K562 (cell line): ENCODE data around the gene INHBC. TPM values are rescaled to one million over a fixed set of nuclear protein-coding genes. Genes with fewer than 3 reads are reported as not detected.

Source experiments
- BCL6 ChIP-seq: fragments of 250-450 bp; sonication (Bioruptor Pico); IDR thresholded peaks from 2 replicates; pipeline ENCODE4 v1.4.0; 2020
- CTBP1 ChIP-seq: fragments of 450-650 bp; IDR thresholded peaks from 2 replicates; pipeline ENCODE4 v1.6.1; 2016; ENCODE audit warnings: borderline replicate concordance
- HCFC1 ChIP-seq: IDR thresholded peaks from 2 replicates; pipeline ENCODE4 v1.6.1; 2012; ENCODE audit warnings: low read depth, low read length, improper control_type of control experiment
- KDM1A ChIP-seq, 2 experiments: fragments of 450-650 bp; IDR thresholded peaks; 2 replicates each; pipeline ENCODE4 v1.6.1; 2016; ENCODE audit warnings: mild to moderate bottlenecking in 2 of 2
- NFXL1 ChIP-seq: fragments of 450-650 bp; formaldehyde crosslinking; IDR thresholded peaks from 2 replicates; pipeline ENCODE4 v1.4.0; 2021; ENCODE audit warnings: mild to moderate bottlenecking
- SMAD3 ChIP-seq: fragments of 450-650 bp; formaldehyde crosslinking; conservative IDR thresholded peaks from 2 replicates; pipeline ENCODE4 v1.4.0; 2020; ENCODE audit warnings: mild to moderate bottlenecking
- SMARCA5 ChIP-seq: fragments of 450-650 bp; IDR thresholded peaks from 2 replicates; pipeline ENCODE4 v1.6.1; 2016
- ZNF354B ChIP-seq: fragments of 250-450 bp; sonication (Bioruptor Pico); IDR thresholded peaks from 2 replicates; pipeline ENCODE4 v1.4.0; 2020
- ZZZ3 ChIP-seq: fragments of 450-650 bp; IDR thresholded peaks from 2 replicates; pipeline ENCODE4 v1.6.1; 2016; ENCODE audit warnings: antibody characterized with exemption, mild to moderate bottlenecking, moderate library complexity
- polyA plus RNA-seq, 8 experiments: library from polyadenylated mRNA; depleted of rRNA in 4 of 8; stranded (reverse) in 5 of 8; unstranded in 3 of 8; fragments of >200 nt; fragmentation: Nextera tagmentation in 2 of 8; fragmentation: Illumina TruSeq in 1 of 8; extraction: Ambion mirVana in 2 of 8; extraction: Trizol in 1 of 8; gene quantifications; 2 replicates each; pipeline versions ENCODE4 v1.2.1 to v1.2.3, GENCODE V29; 2011 to 2014; ENCODE audit warnings: inconsistent platforms in 1 of 8, missing spikeins in 1 of 8
- total RNA-seq, 7 experiments: library from RNA; depleted of rRNA in 6 of 7; stranded (reverse); fragments of >200 nt in 6 of 7; fragmentation: Illumina TruSeq in 2 of 7; extraction: Trizol in 2 of 7; gene quantifications; 2 replicates each; pipeline versions ENCODE4 v1.2.1 to v1.2.3, GENCODE V29; 2011 to 2021; ENCODE audit warnings: low replicate concordance in 1 of 7
- TF ChIP-seq, protein P1 (sequence below), 2 experiments: fragments of 450-650 bp in 1 of 2; sonication (generic) in 1 of 2; formaldehyde crosslinking in 1 of 2; IDR thresholded peaks; 2 replicates each; pipeline versions ENCODE4 v1.7.1 to v1.9.0; 2016 to 2022; ENCODE audit warnings: inconsistent platforms in 1 of 2, mild to moderate bottlenecking in 1 of 2, missing genetic modification reagents in 1 of 2
- TF ChIP-seq, protein P2 (sequence below): fragments of 450-650 bp; formaldehyde crosslinking; IDR thresholded peaks from 2 replicates; pipeline ENCODE4 v1.4.0; 2020; ENCODE audit warnings: mild to moderate bottlenecking, moderate library complexity
- TF ChIP-seq, protein P3 (sequence below), 2 experiments: fragments of 450-650 bp; conservative IDR thresholded peaks; 2 replicates each; pipeline ENCODE4 v1.6.1; 2017; ENCODE audit warnings: mild to moderate bottlenecking in 2 of 2, moderate library complexity in 2 of 2
- TF ChIP-seq, protein P4 (sequence below): fragments of 150-350 bp; conservative IDR thresholded peaks from 2 replicates; pipeline ENCODE4 v1.6.1; 2014; ENCODE audit warnings: low read length

Gene INHBC
- total and polyA plus RNA-seq, 9 of the 15 experiments (the other 6 are each of a cell fraction or from before 2014, with no cell fraction given) = 0.07 to 0.24 (median 0.15) TPM; not detected in 4

DNA sequence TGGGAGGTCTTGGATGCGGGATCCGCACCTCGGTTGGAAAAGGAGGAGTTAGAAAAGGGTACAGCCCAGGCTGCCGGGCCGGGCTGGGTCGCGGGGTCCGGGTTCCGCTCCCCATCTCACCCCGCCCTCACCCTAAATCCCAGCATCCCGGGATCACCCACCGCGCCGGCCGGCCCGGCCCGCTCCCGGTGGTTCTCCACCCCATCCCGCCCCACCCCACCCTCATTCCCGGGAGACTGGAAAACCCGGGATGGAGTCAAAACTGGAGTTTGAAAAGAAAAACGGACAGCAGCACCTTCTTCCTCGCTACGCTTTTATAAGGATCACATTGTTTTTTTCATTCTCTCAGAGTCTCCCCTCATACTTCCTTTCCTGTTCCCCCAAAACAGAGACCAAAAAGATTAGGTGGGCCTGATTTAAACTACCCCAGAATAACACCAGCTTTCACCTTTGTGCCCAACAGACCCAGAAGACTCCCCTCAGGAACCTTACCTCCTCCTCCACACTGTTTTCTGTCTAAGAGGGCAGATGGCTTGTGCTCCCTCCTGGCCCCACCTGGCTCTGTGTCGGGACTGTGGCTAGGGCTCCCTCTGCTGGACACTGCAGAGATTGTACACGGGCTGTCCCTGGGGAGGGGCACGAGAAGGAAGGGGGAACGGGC lies 27.8 kb downstream of the INHBC start (continued):
- TF ChIP-seq, protein P1, sequence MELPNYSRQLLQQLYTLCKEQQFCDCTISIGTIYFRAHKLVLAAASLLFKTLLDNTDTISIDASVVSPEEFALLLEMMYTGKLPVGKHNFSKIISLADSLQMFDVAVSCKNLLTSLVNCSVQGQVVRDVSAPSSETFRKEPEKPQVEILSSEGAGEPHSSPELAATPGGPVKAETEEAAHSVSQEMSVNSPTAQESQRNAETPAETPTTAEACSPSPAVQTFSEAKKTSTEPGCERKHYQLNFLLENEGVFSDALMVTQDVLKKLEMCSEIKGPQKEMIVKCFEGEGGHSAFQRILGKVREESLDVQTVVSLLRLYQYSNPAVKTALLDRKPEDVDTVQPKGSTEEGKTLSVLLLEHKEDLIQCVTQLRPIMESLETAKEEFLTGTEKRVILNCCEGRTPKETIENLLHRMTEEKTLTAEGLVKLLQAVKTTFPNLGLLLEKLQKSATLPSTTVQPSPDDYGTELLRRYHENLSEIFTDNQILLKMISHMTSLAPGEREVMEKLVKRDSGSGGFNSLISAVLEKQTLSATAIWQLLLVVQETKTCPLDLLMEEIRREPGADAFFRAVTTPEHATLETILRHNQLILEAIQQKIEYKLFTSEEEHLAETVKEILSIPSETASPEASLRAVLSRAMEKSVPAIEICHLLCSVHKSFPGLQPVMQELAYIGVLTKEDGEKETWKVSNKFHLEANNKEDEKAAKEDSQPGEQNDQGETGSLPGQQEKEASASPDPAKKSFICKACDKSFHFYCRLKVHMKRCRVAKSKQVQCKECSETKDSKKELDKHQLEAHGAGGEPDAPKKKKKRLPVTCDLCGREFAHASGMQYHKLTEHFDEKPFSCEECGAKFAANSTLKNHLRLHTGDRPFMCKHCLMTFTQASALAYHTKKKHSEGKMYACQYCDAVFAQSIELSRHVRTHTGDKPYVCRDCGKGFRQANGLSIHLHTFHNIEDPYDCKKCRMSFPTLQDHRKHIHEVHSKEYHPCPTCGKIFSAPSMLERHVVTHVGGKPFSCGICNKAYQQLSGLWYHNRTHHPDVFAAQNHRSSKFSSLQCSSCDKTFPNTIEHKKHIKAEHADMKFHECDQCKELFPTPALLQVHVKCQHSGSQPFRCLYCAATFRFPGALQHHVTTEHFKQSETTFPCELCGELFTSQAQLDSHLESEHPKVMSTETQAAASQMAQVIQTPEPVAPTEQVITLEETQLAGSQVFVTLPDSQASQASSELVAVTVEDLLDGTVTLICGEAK (IDR thresholded peaks at IDR 0.05) = peak; percentile 51; the same call in 1 of the 2 replicates
- TF ChIP-seq, protein P1 (CRISPR knock-in tag; IDR thresholded peaks at IDR 0.05) = no peak
- TF ChIP-seq, protein P2, sequence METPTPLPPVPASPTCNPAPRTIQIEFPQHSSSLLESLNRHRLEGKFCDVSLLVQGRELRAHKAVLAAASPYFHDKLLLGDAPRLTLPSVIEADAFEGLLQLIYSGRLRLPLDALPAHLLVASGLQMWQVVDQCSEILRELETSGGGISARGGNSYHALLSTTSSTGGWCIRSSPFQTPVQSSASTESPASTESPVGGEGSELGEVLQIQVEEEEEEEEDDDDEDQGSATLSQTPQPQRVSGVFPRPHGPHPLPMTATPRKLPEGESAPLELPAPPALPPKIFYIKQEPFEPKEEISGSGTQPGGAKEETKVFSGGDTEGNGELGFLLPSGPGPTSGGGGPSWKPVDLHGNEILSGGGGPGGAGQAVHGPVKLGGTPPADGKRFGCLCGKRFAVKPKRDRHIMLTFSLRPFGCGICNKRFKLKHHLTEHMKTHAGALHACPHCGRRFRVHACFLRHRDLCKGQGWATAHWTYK (CRISPR knock-in tag) = no peak
- TF ChIP-seq SMARCA5 (no peak), SMAD3 (CRISPR knock-in tag) (no peak), CTBP1 (peak; percentile 84), ZNF354B (CRISPR knock-in tag) (no peak), ZZZ3 (no peak), KDM1A (IDR thresholded peaks at IDR 0.05) (peak; percentile 38 to 73; a peak in 3 of 4 replicates), HCFC1 (peak; percentile 38; the same call in 1 of the 2 replicates), NFXL1 (no peak), BCL6 (CRISPR knock-in tag) (no peak)
- TF ChIP-seq, protein P3, sequence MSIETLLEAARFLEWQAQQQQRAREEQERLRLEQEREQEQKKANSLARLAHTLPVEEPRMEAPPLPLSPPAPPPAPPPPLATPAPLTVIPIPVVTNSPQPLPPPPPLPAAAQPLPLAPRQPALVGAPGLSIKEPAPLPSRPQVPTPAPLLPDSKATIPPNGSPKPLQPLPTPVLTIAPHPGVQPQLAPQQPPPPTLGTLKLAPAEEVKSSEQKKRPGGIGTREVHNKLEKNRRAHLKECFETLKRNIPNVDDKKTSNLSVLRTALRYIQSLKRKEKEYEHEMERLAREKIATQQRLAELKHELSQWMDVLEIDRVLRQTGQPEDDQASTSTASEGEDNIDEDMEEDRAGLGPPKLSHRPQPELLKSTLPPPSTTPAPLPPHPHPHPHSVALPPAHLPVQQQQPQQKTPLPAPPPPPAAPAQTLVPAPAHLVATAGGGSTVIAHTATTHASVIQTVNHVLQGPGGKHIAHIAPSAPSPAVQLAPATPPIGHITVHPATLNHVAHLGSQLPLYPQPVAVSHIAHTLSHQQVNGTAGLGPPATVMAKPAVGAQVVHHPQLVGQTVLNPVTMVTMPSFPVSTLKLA (conservative IDR thresholded peaks at IDR 0.05) = peak; percentile 80 to 86
- TF ChIP-seq, protein P4, sequence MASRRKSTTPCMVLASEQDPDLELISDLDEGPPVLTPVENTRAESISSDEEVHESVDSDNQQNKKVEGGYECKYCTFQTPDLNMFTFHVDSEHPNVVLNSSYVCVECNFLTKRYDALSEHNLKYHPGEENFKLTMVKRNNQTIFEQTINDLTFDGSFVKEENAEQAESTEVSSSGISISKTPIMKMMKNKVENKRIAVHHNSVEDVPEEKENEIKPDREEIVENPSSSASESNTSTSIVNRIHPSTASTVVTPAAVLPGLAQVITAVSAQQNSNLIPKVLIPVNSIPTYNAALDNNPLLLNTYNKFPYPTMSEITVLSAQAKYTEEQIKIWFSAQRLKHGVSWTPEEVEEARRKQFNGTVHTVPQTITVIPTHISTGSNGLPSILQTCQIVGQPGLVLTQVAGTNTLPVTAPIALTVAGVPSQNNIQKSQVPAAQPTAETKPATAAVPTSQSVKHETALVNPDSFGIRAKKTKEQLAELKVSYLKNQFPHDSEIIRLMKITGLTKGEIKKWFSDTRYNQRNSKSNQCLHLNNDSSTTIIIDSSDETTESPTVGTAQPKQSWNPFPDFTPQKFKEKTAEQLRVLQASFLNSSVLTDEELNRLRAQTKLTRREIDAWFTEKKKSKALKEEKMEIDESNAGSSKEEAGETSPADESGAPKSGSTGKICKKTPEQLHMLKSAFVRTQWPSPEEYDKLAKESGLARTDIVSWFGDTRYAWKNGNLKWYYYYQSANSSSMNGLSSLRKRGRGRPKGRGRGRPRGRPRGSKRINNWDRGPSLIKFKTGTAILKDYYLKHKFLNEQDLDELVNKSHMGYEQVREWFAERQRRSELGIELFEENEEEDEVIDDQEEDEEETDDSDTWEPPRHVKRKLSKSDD = 0 out of 2 replicates have a peak, but pooled peaks have one; percentile 44
